Stimulated activated CD4-positive, alpha-beta T cell treated with anti-CD3 and anti-CD28 coated beads, Interleukin-4, amount 100 ng/mL, for 48 hours (primary cell): Measurements from ENCODE around the gene SNAP23.

Source experiments
- DNase-seq, 2 donors: peaks; one replicate each; pipeline ENCODE4 v3.0.0-alpha.2; 2020; ENCODE audit warnings: low read depth in 2 of 2

Gene SNAP23

GRCh38 chr15:42558739-42559138 lies 63.3 kb downstream of the SNAP23 start:
- no peak for DNase-seq

- peak; percentile 93 to 94 for DNase-seq
Observed at GRCh38 chr15:42575188-42576039, 80.0 kb downstream of the SNAP23 start, which contains the start of gene STARD9. TSS of gene STARD9 (plus strand) at chr15:42575606. CDS start at chr15:42575716, 110 bp downstream.

GRCh38 chr15:42576040-42576594 lies 80.7 kb downstream of the SNAP23 start:
- DNase-seq: no peak

DNA sequence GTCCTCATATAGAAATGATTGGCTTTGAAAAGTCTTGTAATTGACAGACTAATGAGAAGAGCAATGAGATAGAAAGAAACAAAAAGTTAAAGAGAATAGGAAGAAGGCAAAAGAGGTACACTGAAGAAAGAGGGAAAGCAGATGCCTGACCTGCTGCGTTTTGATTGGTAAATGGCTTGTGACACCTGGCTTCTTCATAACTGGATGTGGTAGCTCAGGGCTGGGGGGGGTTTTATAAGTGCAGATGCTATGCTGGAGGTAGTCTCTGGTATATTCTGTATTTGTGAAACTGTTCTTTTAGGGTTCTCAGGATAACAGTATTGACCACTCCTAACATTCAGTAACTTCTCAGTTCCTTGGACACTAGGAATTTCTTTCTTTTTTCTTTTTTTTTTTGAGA lies 81.3 kb downstream of the SNAP23 start:
- no peak for DNase-seq

DNA sequence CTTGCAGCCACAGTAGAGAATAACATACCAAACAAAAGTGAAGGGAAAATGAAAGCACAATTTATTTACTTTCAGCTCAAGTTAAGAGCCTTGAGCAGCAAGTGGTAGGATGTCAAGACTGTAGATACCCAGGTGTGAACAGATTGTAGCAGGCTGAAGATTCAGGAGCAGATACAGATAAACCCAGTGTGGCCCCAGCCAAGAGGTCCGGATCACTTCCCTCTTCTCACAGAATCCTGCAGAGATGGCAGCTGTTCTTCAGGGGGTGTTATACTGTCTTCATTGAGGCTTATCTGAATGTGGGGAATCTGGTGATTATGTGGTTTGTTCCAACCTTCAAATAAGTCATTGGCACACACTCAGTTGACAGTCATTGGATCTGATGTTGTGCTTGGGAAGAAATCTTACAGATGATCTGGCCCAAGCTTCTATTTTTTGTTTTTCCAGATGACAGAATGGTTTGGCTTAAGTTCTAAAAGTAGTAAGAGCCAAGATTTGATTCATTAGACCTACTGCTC lies 82.1 kb downstream of the SNAP23 start:
- no peak for DNase-seq

DNA sequence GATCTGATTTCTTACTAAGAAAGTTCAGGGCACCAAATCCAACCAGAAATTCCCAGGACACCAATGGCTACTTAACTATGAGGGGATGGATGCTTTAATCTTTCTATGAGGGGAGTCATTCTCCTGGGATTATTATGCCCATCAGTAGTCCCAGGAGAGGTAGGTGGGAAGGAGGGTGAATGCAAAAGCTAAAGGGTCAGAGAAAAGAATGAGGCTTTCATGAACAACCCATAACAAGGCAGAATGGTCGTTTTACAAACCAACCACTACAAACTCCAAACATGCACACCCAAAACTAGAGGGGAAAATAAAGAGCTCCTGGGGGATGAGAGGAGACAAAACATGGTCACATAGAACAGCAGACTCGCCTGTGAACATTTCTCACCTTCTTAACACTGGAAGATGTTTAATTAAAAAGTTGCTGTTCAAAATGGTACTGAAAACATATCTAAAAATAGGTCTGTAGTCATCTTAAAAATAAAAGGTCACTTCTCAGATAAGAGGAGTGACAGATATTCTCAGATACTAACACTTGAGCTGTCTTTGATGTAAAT lies 83.6 kb downstream of the SNAP23 start:
- DNase-seq: no peak

DNA sequence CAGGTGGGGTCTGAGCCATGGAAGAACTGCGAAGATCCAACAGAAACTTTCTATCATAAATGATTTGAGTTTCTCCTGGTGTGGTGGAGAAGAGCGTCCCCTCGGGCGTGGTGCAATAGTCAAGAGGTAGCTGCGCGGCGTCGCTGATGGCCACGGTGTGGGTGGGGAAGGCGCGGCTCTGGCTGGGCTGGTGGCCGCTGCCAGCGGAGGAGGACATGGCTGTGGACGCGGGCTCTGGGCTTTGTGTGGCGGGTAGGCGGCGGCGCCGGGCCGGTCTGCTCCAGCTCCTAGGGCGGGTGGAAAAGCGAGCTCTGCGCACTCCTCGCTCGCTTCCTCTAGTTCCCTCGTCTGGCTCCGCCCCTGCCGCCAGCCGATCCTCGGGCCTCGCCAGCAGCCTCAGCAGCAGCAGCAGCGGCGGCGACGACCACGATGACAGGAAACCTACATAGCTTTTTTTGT lies 85.9 kb downstream of the SNAP23 start:
- peak; percentile 66 to 79 for DNase-seq
